Stimulated activated CD4-positive, alpha-beta T cell treated with anti-CD3 and anti-CD28 coated beads, Interleukin-12 subunit alpha, Interleukin-12 subunit beta, amount 100 ng/mL, for 24 hours (primary cell): Measurements from ENCODE around the gene EPHB2.

ENCODE experiments used
- DNase-seq, 2 experiments: peaks; one replicate each; pipeline ENCODE4 v3.0.0-alpha.2; 2020; ENCODE audit warnings: low read depth in 2 of 2

The EPHB2 gene

GRCh38 chr1:22751124-22751531, 40.5 kb downstream of the EPHB2 start:
- DNase-seq: no peak

- DNase-seq: no peak
Measured at GRCh38 chr1:22752339-22752738, 41.7 kb downstream of the EPHB2 start.

- DNase-seq: no peak
Measured at GRCh38 chr1:22753481-22753971, 42.9 kb downstream of the EPHB2 start.

GRCh38 chr1:22754106-22754768, 43.6 kb downstream of the EPHB2 start:
- no peak for DNase-seq

- DNase-seq: no peak
Measured at GRCh38 chr1:22754824-22755223, 44.2 kb downstream of the EPHB2 start.

- DNase-seq: no peak
Measured at GRCh38 chr1:22755641-22756040, 45.0 kb downstream of the EPHB2 start.

GRCh38 chr1:22756125-22756735, 45.6 kb downstream of the EPHB2 start:
- no peak for DNase-seq

GRCh38 chr1:22760455-22760854, 49.8 kb downstream of the EPHB2 start:
- DNase-seq: no peak

GRCh38 chr1:22761101-22761500, 50.5 kb downstream of the EPHB2 start:
- DNase-seq: no peak

GRCh38 chr1:22761821-22762220, 51.2 kb downstream of the EPHB2 start:
- DNase-seq: no peak

GRCh38 chr1:22763487-22764200, 53.0 kb downstream of the EPHB2 start:
- DNase-seq: no peak

GRCh38 chr1:22767852-22768251, 57.2 kb downstream of the EPHB2 start:
- no peak for DNase-seq

GRCh38 chr1:22769932-22770331, 59.3 kb downstream of the EPHB2 start:
- DNase-seq: no peak

GRCh38 chr1:22772014-22772413, 61.4 kb downstream of the EPHB2 start:
- DNase-seq: no peak

GRCh38 chr1:22773981-22774832, 63.6 kb downstream of the EPHB2 start:
- DNase-seq: no peak

GRCh38 chr1:22774833-22775182, 64.2 kb downstream of the EPHB2 start:
- DNase-seq: no peak

- DNase-seq: no peak
Measured at GRCh38 chr1:22775478-22775877, 64.8 kb downstream of the EPHB2 start.

- no peak for DNase-seq
Measured at GRCh38 chr1:22776035-22776613, 65.5 kb downstream of the EPHB2 start.

- no peak for DNase-seq
Measured at GRCh38 chr1:22777388-22778057, 66.9 kb downstream of the EPHB2 start.

- no peak for DNase-seq
Measured at GRCh38 chr1:22778408-22778807, 67.8 kb downstream of the EPHB2 start.

GRCh38 chr1:22778862-22779520, 68.4 kb downstream of the EPHB2 start:
- DNase-seq: no peak
